ENCODE measurements around the gene CFAP221. TPM values are rescaled to one million over a fixed set of nuclear protein-coding genes. Genes with fewer than 3 reads are reported as not detected.

CFAP221 gene
- total RNA-seq, 4 donors from 2014 or later = 0.25 to 8.6 (median 0.66) TPM; not detected in 1

DNA sequence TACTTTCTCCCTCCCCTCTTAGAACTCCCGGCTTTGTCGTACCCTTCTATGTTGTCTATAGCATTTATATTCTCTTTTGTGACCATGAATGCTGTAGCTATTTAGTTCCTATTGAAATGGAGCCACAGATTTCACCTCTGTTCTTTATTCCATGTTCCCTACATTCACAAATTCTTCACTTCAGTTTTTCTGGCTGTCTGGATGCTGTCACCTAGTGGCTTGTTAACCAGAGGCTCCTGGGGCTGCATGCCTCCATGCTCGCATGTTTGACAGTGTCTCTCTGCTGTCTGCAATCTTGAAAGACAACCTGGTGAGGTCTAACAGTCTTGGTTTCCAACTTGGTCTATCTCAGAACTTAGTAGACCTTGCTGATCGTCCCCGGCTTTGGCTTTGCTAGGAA is 48.2 kb downstream of the CFAP221 start:
- no peaks in the 10 kb centered on the region for H3K27me3 ChIP-seq
- no peak overlapping the region for H3K4me3 ChIP-seq
- TF ChIP-seq POLR2A (IDR thresholded peaks at IDR 0.05) = no peak
- no peak for TF ChIP-seq EP300 (IDR thresholded peaks at IDR 0.05)
- TF ChIP-seq, protein P1, sequence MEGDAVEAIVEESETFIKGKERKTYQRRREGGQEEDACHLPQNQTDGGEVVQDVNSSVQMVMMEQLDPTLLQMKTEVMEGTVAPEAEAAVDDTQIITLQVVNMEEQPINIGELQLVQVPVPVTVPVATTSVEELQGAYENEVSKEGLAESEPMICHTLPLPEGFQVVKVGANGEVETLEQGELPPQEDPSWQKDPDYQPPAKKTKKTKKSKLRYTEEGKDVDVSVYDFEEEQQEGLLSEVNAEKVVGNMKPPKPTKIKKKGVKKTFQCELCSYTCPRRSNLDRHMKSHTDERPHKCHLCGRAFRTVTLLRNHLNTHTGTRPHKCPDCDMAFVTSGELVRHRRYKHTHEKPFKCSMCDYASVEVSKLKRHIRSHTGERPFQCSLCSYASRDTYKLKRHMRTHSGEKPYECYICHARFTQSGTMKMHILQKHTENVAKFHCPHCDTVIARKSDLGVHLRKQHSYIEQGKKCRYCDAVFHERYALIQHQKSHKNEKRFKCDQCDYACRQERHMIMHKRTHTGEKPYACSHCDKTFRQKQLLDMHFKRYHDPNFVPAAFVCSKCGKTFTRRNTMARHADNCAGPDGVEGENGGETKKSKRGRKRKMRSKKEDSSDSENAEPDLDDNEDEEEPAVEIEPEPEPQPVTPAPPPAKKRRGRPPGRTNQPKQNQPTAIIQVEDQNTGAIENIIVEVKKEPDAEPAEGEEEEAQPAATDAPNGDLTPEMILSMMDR (IDR thresholded peaks at IDR 0.05) = no peak
- no peak for TF ChIP-seq POLR2AphosphoS5 (IDR thresholded peaks at IDR 0.05)
- no peak for ATAC-seq
- no peaks in the 10 kb centered on the region for H3K4me1 ChIP-seq
- H3K36me3 ChIP-seq = no peaks in the 10 kb centered on the region
- H3K27ac ChIP-seq = no peak overlapping the region
- H3K9me3 ChIP-seq = no peaks in the 10 kb centered on the region
- 64 to 78% methylated on average over 3 to 5 of the region's 5 CpGs for WGBS, 2 donors (ENCODE audit: low coverage in 1 of 2)

DNA sequence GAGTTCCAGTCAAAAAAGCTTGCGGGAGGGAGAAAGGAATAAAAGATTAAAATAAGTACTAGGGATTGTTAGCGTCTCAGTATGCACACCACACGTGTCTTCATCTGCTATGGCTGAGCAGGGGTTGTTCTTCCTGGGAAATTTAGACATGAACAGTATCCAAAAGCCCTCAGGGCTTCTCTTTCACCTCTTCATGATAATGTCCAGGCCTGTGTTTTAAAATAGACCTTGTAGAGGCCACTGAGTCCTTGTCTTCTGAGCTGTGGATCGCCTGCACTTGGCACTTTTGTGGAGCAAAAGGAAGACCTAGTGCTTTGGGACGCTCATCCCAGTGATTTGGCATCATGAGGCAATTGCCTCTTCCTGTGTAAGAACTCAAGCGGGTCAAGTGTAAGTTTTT is 52.4 kb downstream of the CFAP221 start:
- peaks cover 0 to 16% (median 5%) of the 10 kb centered on the region in 3 donors for H3K4me1 ChIP-seq
- TF ChIP-seq, protein P1 (IDR thresholded peaks at IDR 0.05) = no peak
- TF ChIP-seq POLR2A (IDR thresholded peaks at IDR 0.05) (no peak), POLR2AphosphoS5 (IDR thresholded peaks at IDR 0.05) (no peak), EP300 (IDR thresholded peaks at IDR 0.05) (no peak)
- H3K27ac ChIP-seq = no peak overlapping the region
- H3K27me3 ChIP-seq = no peaks in the 10 kb centered on the region
- no peaks in the 10 kb centered on the region for H3K9me3 ChIP-seq
- H3K36me3 ChIP-seq = no peaks in the 10 kb centered on the region
- no peak overlapping the region for H3K4me3 ChIP-seq
- WGBS, 2 donors (ENCODE audit: low coverage in 1 of 2) = 77 to 86% methylated on average over 1 to 6 of the region's 6 CpGs
- no peak for ATAC-seq

DNA sequence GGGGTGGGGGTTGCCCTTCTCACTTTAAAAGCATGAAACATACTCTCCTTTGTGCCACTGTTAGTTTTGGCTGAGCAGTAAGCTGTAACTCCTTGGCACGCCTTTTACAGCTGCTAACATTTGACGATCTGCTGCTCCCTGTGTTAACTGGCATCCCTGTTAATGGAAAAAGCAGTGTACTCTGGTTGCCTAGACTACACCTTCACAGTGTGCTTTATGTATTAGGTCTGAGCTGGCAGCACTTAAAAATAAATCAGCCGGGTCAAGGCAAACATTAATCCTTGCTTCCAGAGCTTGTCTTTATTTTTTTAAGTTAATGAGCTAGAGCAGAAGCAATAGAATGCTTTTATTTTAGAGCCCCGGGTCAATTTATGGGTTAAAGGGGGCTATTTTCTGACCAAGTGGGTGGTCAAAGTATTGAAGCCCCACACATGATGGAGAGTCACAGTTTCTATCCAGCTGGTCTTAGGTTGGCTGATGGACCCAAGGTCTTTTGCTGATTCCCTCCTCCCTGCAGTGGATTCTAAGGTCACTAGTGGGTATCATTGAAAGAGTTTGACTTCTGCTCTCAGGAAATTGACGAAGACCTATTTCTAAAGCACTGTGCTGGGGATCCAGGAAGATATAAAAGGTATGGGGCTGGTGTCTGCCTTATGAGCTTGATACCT is 54.5 kb downstream of the CFAP221 start:
- no peak for ATAC-seq
- Histone ChIP-seq H3K9me3 (no peaks in the 10 kb centered on the region), H3K36me3 (no peaks in the 10 kb centered on the region), H3K27me3 (no peaks in the 10 kb centered on the region), H3K27ac (no peak overlapping the region), H3K4me3 (no peak overlapping the region), H3K4me1 (peaks cover 0 to 16% (median 5%) of the 10 kb centered on the region in 3 donors)
- peak; percentile 49 for TF ChIP-seq POLR2AphosphoS5 (IDR thresholded peaks at IDR 0.05)
- no peak for TF ChIP-seq EP300 (IDR thresholded peaks at IDR 0.05)
- 13 to 17% methylated on average over 2 to 5 of the region's 5 CpGs for WGBS, 2 donors (ENCODE audit: low coverage in 1 of 2)

DNA sequence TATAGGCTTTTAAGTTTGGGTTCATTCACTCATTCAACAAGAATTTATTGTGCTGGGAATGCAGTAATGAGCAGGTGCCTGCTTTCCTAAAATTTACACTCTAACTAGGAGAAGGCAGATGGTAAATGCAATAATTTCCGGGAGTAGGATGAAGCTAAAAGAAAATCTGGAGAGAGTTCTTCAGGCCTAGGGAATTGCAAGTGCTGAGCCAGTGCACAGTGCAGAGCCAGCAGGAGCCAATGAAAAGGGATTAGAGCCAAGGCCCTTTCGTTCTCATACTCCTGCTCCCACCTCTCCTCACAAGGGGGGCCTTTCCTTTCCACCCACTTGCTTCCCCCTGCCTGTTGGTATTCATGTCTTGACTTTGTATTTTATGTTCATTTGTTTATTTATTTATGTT is 55.1 kb downstream of the CFAP221 start:
- no peak for ATAC-seq

DNA sequence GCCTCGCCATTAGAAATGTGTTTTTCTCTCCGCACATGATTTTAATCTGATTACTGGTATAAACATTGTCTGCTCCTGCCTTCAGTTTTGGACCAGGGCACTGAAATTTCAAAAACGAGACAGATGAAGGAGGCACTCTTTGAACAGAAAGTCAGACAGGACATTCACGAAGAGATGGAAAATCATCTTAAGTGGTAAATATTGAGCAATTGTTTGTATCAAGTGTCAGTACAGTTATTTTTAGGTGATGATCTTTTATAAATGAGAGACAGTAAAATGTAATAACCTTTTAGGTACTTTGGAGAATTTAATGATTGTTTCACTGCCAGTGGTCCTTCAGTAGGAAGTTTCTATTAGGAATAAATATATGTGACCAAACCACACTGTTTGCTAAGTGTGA is 60.8 kb downstream of the CFAP221 start:
- 52 to 71% methylated on average over 4 of the region's 4 CpGs for WGBS, 2 donors (ENCODE audit: low coverage in 1 of 2)
- Histone ChIP-seq H3K9me3 (no peaks in the 10 kb centered on the region), H3K36me3 (no peaks in the 10 kb centered on the region), H3K27ac (no peak overlapping the region), H3K4me3 (no peak overlapping the region), H3K4me1 (no peaks in the 10 kb centered on the region), H3K27me3 (peaks cover 7% of the 10 kb centered on the region)
- no peak for ATAC-seq
- TF ChIP-seq, protein P1 (IDR thresholded peaks at IDR 0.05) = no peak
- TF ChIP-seq EP300 (IDR thresholded peaks at IDR 0.05) (no peak), POLR2AphosphoS5 (IDR thresholded peaks at IDR 0.05) (no peak), POLR2A (IDR thresholded peaks at IDR 0.05) (no peak)

More for the DNA sequence above, 55.1 kb downstream of the CFAP221 start:
- H3K4me1 ChIP-seq = peaks cover 0 to 16% (median 5%) of the 10 kb centered on the region in 3 donors
- no peaks in the 10 kb centered on the region for H3K36me3 ChIP-seq
- H3K27ac ChIP-seq = no peak overlapping the region
- 39 to 46% methylated on average over 2 of the region's 2 CpGs for WGBS, 2 donors (ENCODE audit: low coverage in 1 of 2)
- H3K27me3 ChIP-seq = peaks cover 2% of the 10 kb centered on the region
- H3K9me3 ChIP-seq = no peaks in the 10 kb centered on the region
- no peak overlapping the region for H3K4me3 ChIP-seq
- TF ChIP-seq, protein P1 (IDR thresholded peaks at IDR 0.05) = no peak
- TF ChIP-seq POLR2A (IDR thresholded peaks at IDR 0.05) = no peak
- no peak for TF ChIP-seq POLR2AphosphoS5 (IDR thresholded peaks at IDR 0.05)
- TF ChIP-seq EP300 (IDR thresholded peaks at IDR 0.05) = no peak

All from gastroesophageal sphincter (tissue), 4 donors.